ENCODE results near the gene AP4M1.

AP4M1 gene

DNA sequence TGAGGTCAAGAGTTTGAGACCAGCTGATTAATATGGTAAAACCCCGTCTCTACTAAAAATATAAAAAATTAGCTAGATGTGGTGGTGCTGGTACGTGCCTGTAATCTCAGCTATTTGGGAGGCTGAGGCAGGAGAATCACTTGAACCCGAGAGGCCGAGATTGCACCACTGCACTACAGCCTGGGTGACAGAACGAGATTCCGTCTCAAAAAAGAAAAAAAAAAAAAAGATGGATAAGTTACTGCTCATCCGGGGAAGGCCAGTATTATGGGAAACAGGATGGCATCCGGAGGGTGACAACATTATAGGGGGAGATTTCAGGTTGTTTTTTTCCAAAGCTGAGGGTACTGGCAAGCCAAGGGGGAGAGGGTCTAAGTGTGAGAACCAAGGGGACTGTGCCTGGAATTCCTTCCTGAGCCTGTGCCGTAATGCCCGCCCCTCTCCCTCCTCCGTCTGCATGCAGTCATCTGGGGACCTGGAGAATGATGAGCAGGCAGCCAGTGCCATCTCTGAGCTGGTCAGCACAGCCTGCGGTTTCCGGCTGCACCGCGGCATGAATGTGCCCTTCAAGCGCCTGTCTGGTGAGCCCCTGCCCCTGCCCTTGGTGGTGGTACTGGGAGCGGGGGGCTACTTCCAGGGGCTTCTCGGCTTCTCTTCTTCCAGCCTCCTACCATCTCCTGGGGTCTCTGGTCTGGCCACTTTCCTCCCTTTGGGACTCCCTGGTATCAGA, 51.7 kb downstream of the AP4M1 start:
- in situ Hi-C loops (cut with MboI; ENCODE audit: low sequenced_read_pairs, unreplicated experiment): no loop called here
- no peak for DNase-seq (ENCODE audit: low spot score)
- TF ChIP-seq, protein P1, sequence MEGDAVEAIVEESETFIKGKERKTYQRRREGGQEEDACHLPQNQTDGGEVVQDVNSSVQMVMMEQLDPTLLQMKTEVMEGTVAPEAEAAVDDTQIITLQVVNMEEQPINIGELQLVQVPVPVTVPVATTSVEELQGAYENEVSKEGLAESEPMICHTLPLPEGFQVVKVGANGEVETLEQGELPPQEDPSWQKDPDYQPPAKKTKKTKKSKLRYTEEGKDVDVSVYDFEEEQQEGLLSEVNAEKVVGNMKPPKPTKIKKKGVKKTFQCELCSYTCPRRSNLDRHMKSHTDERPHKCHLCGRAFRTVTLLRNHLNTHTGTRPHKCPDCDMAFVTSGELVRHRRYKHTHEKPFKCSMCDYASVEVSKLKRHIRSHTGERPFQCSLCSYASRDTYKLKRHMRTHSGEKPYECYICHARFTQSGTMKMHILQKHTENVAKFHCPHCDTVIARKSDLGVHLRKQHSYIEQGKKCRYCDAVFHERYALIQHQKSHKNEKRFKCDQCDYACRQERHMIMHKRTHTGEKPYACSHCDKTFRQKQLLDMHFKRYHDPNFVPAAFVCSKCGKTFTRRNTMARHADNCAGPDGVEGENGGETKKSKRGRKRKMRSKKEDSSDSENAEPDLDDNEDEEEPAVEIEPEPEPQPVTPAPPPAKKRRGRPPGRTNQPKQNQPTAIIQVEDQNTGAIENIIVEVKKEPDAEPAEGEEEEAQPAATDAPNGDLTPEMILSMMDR (IDR thresholded peaks at IDR 0.05; ENCODE audit: borderline replicate concordance, control extremely low read depth, extremely low read depth, insufficient read depth, missing control alignments): no peak

DNA sequence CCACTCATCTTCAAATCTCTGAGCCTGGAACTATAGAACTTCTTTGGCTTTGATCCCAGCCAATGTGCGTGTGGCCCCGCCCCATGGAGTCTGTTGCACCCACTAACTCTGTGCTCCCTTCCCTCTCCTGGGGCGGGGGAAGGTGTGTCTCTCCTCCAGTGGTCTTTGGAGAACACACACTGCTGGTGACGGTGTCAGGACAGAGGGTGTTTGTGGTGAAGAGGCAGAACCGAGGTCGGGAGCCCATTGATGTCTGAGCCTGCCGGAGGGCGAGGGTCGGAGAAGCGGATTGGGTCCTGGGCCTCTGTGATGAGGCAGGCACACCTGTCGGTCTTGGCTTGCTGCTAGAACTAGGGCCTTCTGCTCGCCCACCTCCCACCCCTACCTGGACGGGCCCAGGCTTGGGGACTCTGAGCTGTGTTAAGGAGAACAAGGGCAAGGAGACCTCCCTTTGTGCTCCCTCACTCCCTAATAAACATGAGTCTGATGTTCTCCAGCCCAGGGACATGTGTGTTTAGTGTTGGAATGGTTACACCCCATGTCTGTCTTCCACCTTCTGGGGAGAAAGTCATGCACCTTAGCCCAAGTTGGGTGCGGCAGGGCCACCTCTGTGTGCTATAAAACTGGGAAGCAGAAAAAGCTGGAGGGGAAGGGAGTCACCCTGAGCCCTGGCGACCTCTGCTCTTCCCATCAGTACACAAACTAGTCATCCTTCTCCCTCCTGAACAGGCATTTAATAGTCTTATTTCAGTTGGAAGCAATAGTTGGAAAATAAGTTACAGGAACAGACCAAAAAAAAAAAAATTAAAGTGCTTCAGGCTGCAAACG, 52.5 kb downstream of the AP4M1 start:
- DNase-seq (ENCODE audit: low spot score): peak; percentile 10
- in situ Hi-C loops (cut with MboI; ENCODE audit: low sequenced_read_pairs, unreplicated experiment): no loop called here
- TF ChIP-seq, protein P1 (IDR thresholded peaks at IDR 0.05; ENCODE audit: borderline replicate concordance, control extremely low read depth, extremely low read depth, insufficient read depth, missing control alignments): no peak

- in situ Hi-C loops (cut with MboI; ENCODE audit: low sequenced_read_pairs, unreplicated experiment): no loop called here
- TF ChIP-seq, protein P1 (IDR thresholded peaks at IDR 0.05; ENCODE audit: borderline replicate concordance, control extremely low read depth, extremely low read depth, insufficient read depth, missing control alignments): no peak
- peak; percentile 17 for DNase-seq (ENCODE audit: low spot score)
Observed at GRCh38 chr7:100154651-100155491, 53.4 kb downstream of the AP4M1 start.

- in situ Hi-C loops (cut with MboI; ENCODE audit: low sequenced_read_pairs, unreplicated experiment): no loop called here
- TF ChIP-seq, protein P1 (IDR thresholded peaks at IDR 0.05; ENCODE audit: borderline replicate concordance, control extremely low read depth, extremely low read depth, insufficient read depth, missing control alignments): no peak
- peak; percentile 17 for DNase-seq (ENCODE audit: low spot score)
Observed at GRCh38 chr7:100155553-100156317, 54.3 kb downstream of the AP4M1 start.

GRCh38 chr7:100156331-100157068, 55.1 kb downstream of the AP4M1 start:
- TF ChIP-seq, protein P1 (IDR thresholded peaks at IDR 0.05; ENCODE audit: borderline replicate concordance, control extremely low read depth, extremely low read depth, insufficient read depth, missing control alignments): no peak
- peak; percentile 47 for DNase-seq (ENCODE audit: low spot score)
- in situ Hi-C loops (cut with MboI; ENCODE audit: low sequenced_read_pairs, unreplicated experiment): no loop called here

All from GM13976 (cell line).